ENCODE measurements around the gene SPATA17.

The SPATA17 gene

GRCh38 chr1:217602380-217602779 is 28.8 kb upstream of the SPATA17 start:
- Mint-ChIP-seq H3K4me3 (no peak overlapping the region), H3K9me3 (no peaks in the 10 kb centered on the region), H3K36me3 (ENCODE audit: low read depth) (peaks cover 26% of the 10 kb centered on the region), H3K4me1 (no peaks in the 10 kb centered on the region), H3K27me3 (ENCODE audit: low read depth) (no peaks in the 10 kb centered on the region), H3K27ac (no peak overlapping the region)
- TF ChIP-seq CTCF (IDR thresholded peaks at IDR 0.05; ENCODE audit: unreplicated experiment in 3 of 3) = no peak

- Mint-ChIP-seq H3K27ac (no peak overlapping the region), H3K9me3 (no peaks in the 10 kb centered on the region), H3K4me1 (no peaks in the 10 kb centered on the region), H3K36me3 (ENCODE audit: low read depth) (peaks cover 40% of the 10 kb centered on the region), H3K27me3 (ENCODE audit: low read depth) (no peaks in the 10 kb centered on the region), H3K4me3 (no peak overlapping the region)
- no peak for TF ChIP-seq CTCF (IDR thresholded peaks at IDR 0.05; ENCODE audit: unreplicated experiment in 3 of 3)
Observed at GRCh38 chr1:217605390-217605789, 25.8 kb upstream of the SPATA17 start.

DNA sequence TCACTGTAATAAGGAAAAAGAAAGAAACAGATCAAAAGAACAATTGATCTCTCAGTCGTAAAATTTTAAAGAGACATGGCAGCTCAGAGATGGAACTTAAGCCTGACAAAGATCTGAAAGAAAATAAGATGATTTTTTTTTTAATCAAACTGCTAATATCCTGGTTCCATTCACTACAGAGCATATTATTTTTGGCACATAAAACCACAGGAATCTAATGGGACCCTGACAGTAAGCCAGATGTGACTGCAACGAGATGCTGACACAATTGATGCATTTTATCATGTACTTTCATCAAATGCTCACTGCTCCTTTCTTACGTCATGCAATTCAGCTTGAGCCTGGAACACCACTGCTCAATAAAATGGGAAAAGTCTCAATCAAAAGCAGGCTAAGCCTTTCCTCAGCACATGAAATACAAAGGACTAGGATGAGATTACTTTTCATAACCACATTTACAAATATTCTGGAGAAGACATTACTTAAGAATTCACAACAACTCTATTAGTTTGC is 16.9 kb upstream of the SPATA17 start:
- H3K27me3 Mint-ChIP-seq (ENCODE audit: low read depth) = no peaks in the 10 kb centered on the region

GRCh38 chr1:217617126-217617525 is 14.0 kb upstream of the SPATA17 start:
- no peak overlapping the region for H3K4me3 Mint-ChIP-seq
- H3K4me1 Mint-ChIP-seq = peaks cover 5% of the 10 kb centered on the region
- TF ChIP-seq CTCF (IDR thresholded peaks at IDR 0.05; ENCODE audit: unreplicated experiment in 3 of 3) = no peak
- H3K9me3 Mint-ChIP-seq = no peaks in the 10 kb centered on the region
- no peaks in the 10 kb centered on the region for H3K27me3 Mint-ChIP-seq (ENCODE audit: low read depth)
- peak overlapping the region in 1 of 3 experiments; percentile 13 for H3K27ac Mint-ChIP-seq
- peaks cover 31% of the 10 kb centered on the region for H3K36me3 Mint-ChIP-seq (ENCODE audit: low read depth)

More for the DNA sequence above, 16.9 kb upstream of the SPATA17 start:
- H3K4me1 Mint-ChIP-seq = peaks cover 5% of the 10 kb centered on the region
- no peak for TF ChIP-seq CTCF (IDR thresholded peaks at IDR 0.05; ENCODE audit: unreplicated experiment in 3 of 3)
- no peak overlapping the region for H3K27ac Mint-ChIP-seq
- H3K36me3 Mint-ChIP-seq (ENCODE audit: low read depth) = peaks cover 33% of the 10 kb centered on the region
- no peak overlapping the region for H3K4me3 Mint-ChIP-seq
- H3K9me3 Mint-ChIP-seq = no peaks in the 10 kb centered on the region

DNA sequence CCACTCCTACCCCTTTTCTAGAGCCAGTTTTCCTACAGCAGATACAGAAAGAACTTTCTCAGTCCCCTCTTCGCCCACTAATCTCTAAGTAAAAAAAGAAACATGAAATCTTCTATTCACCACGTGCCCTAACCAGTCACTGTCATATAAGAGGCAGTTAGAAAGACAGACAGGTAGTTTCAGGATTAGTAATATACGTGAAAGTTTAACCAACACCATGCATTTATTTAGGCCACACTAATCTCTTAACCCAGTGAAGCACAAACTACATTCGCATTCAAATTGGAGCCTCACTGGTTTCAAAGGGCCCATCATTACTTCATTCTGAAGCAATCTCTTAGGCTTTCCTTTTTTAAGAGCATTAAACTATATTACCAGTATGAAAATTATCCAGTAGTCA is 10.3 kb upstream of the SPATA17 start:
- no peak for TF ChIP-seq CTCF (IDR thresholded peaks at IDR 0.05; ENCODE audit: unreplicated experiment in 3 of 3)
- no peaks in the 10 kb centered on the region for H3K27me3 Mint-ChIP-seq (ENCODE audit: low read depth)
- no peaks in the 10 kb centered on the region for H3K9me3 Mint-ChIP-seq
- H3K27ac Mint-ChIP-seq = peak overlapping the region; percentile 23 to 81 (median 24)
- no peak overlapping the region for H3K4me3 Mint-ChIP-seq
- peaks cover 5% of the 10 kb centered on the region for H3K4me1 Mint-ChIP-seq
- peaks cover 32% of the 10 kb centered on the region for H3K36me3 Mint-ChIP-seq (ENCODE audit: low read depth)

- TF ChIP-seq CTCF (IDR thresholded peaks at IDR 0.05; ENCODE audit: unreplicated experiment in 3 of 3) = no peak
- peaks cover 28% of the 10 kb centered on the region for H3K36me3 Mint-ChIP-seq (ENCODE audit: low read depth)
- no peaks in the 10 kb centered on the region for H3K9me3 Mint-ChIP-seq
- H3K27ac Mint-ChIP-seq = no peak overlapping the region
- no peaks in the 10 kb centered on the region for H3K27me3 Mint-ChIP-seq (ENCODE audit: low read depth)
- H3K4me1 Mint-ChIP-seq = peaks cover 4% of the 10 kb centered on the region
- H3K4me3 Mint-ChIP-seq = no peak overlapping the region
Observed at GRCh38 chr1:217622042-217622441, 9.1 kb upstream of the SPATA17 start.
